Neural cell (in vitro differentiated cells): Measurements from ENCODE around the gene EEF1A1. TPM values are rescaled to one million over a fixed set of nuclear protein-coding genes. Genes with fewer than 3 reads are reported as not detected.

Source experiments
- H2AFZ ChIP-seq: fragments of 200-600, 300-800 bp; sonication (generic), shearing (Covaris generic); 2 replicates; pipeline ENCODE4 v1.6.0; 2014; ENCODE audit warnings: low read depth, mild to moderate bottlenecking, antibody characterized with exemption, low read length, moderate library complexity
- H3F3A ChIP-seq: fragments of 200-600 bp; shearing (Covaris generic); 2 replicates; pipeline ENCODE4 v1.6.1; 2016; ENCODE audit warnings: mild to moderate bottlenecking, moderate library complexity, mixed read lengths, antibody characterized with exemption, low read length; ENCODE audit not compliant: insufficient read depth, poor library complexity, severe bottlenecking
- H3K27ac ChIP-seq: fragments of 200-600, 300-800 bp; sonication (generic), shearing (Covaris generic); 2 replicates; pipeline ENCODE4 v1.5.1; 2014; ENCODE audit warnings: mild to moderate bottlenecking, low read length, moderate library complexity
- H3K27me3 ChIP-seq: fragments of 300-800, 200-600 bp; sonication (generic), shearing (Covaris generic); 2 replicates; pipeline ENCODE4 v1.6.0; 2014; ENCODE audit warnings: mild to moderate bottlenecking, low read depth, low read length, moderate library complexity; ENCODE audit not compliant: insufficient read depth
- H3K36me3 ChIP-seq: fragments of 300-800, 200-600 bp; sonication (generic), shearing (Covaris generic); 2 replicates; pipeline ENCODE4 v1.5.1; 2014; ENCODE audit warnings: mild to moderate bottlenecking, antibody characterized with exemption, low read length, moderate library complexity; ENCODE audit not compliant: insufficient read depth
- H3K4me2 ChIP-seq: fragments of 300-800, 200-600 bp; sonication (generic), shearing (Covaris generic); 2 replicates; pipeline ENCODE4 v1.6.0; 2014; ENCODE audit warnings: mild to moderate bottlenecking, low read length
- H3K4me3 ChIP-seq: fragments of 300-800, 200-600 bp; sonication (generic), shearing (Covaris generic); 2 replicates; pipeline ENCODE4 v1.5.1; 2014; ENCODE audit warnings: mild to moderate bottlenecking, low read length, moderate library complexity
- H3K79me2 ChIP-seq: fragments of 200-600 bp; shearing (Covaris generic); replicated peaks from 2 replicates; pipeline ENCODE4 v1.6.0; 2014; ENCODE audit warnings: mild to moderate bottlenecking, low read length, moderate library complexity; ENCODE audit not compliant: insufficient read depth
- H3K9ac ChIP-seq: fragments of 300-800, 200-600 bp; sonication (generic), shearing (Covaris generic); 2 replicates; pipeline ENCODE4 v1.6.1; 2016; ENCODE audit warnings: mild to moderate bottlenecking, low read length, mixed read lengths
- H3K9me2 ChIP-seq: fragments of 200-600 bp; shearing (Covaris generic); 2 replicates; pipeline ENCODE4 v1.6.1; 2016; ENCODE audit warnings: mild to moderate bottlenecking, low read length, mixed read lengths; ENCODE audit not compliant: insufficient read depth
- H3K9me3 ChIP-seq: fragments of 200-600, 300-800 bp; sonication (generic), shearing (Covaris generic); 2 replicates; pipeline ENCODE4 v1.6.1; 2016; ENCODE audit warnings: mild to moderate bottlenecking, mixed run types, low read length, moderate library complexity, mixed read lengths
- H4K20me1 ChIP-seq: fragments of 200-600 bp; shearing (Covaris generic); 2 replicates; pipeline ENCODE4 v1.6.1; 2016; ENCODE audit warnings: mild to moderate bottlenecking, mixed run types; ENCODE audit not compliant: insufficient read depth
- EP300 ChIP-seq: fragments of 450-650 bp; conservative IDR thresholded peaks from 2 replicates; pipeline ENCODE4 v1.6.1; 2014; ENCODE audit warnings: antibody characterized with exemption, mild to moderate bottlenecking, moderate library complexity; ENCODE audit not compliant: poor library complexity, severe bottlenecking
- EZH2 ChIP-seq: fragments of 200-600, 300-800 bp; shearing (Covaris generic), sonication (generic); IDR thresholded peaks from 2 replicates; pipeline ENCODE4 v1.6.1; 2014; ENCODE audit warnings: antibody characterized with exemption, low read length, borderline replicate concordance, mild to moderate bottlenecking; ENCODE audit not compliant: insufficient read depth, poor library complexity, severe bottlenecking
- MXI1 ChIP-seq: fragments of 450-650 bp; conservative IDR thresholded peaks from 2 replicates; pipeline ENCODE4 v1.6.1; 2014; ENCODE audit warnings: antibody characterized with exemption, mild to moderate bottlenecking; ENCODE audit not compliant: poor library complexity, severe bottlenecking
- POLR2AphosphoS5 ChIP-seq: IDR thresholded peaks from 2 replicates; pipeline ENCODE4 v1.6.1; 2012
- RAD21 ChIP-seq: fragments of 450-650 bp; conservative IDR thresholded peaks from 2 replicates; pipeline ENCODE4 v1.6.1; 2014; ENCODE audit warnings: antibody characterized with exemption, mild to moderate bottlenecking, moderate library complexity
- SMC3 ChIP-seq: fragments of 450-650 bp; conservative IDR thresholded peaks from 2 replicates; pipeline ENCODE4 v1.6.1; 2014; ENCODE audit warnings: antibody characterized with exemption, mild to moderate bottlenecking, moderate library complexity; ENCODE audit not compliant: poor library complexity
- TAF1 ChIP-seq: IDR thresholded peaks from 2 replicates; pipeline ENCODE4 v1.6.1; 2012; ENCODE audit warnings: low read depth
- polyA plus RNA-seq: library from polyadenylated mRNA; depleted of rRNA; stranded (reverse); fragments of >200 nt; gene quantifications from 2 replicates; pipeline ENCODE4 v1.2.3, GENCODE V29; 2014
- TF ChIP-seq, protein P1 (sequence below): fragments of 450-650 bp; IDR thresholded peaks from 2 replicates; pipeline ENCODE4 v1.5.1; 2014; ENCODE audit warnings: antibody characterized with exemption, mild to moderate bottlenecking, moderate library complexity; ENCODE audit not compliant: poor library complexity, severe bottlenecking
- TF ChIP-seq, protein P2 (sequence below): IDR thresholded peaks from 2 replicates; pipeline ENCODE4 v1.6.1; 2012; ENCODE audit warnings: borderline replicate concordance

Gene EEF1A1
- polyA plus RNA-seq, 1 donor from 2014 or later, result 10,705 TPM

DNA sequence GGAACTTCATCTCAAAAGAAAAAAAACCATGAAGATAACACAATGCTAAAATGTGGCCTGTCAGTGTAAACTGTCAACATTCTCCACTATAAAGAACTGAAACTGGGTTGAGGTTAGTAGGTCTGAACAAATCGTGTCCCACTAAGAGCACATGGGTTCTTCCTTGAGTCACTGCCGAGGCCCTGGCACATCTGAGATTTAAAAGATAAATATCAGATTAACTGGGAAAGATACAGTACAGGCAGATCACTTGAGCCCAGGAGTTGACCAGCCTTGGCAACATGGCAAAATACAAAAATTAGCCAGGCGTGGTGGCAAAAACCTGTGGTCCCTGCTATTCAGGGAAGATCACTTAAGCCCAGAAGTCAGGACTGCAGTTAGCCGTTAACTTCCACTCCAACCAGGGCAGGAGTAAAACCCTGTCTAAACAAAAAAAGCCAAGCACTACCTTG is 5.6 kb downstream of the EEF1A1 start:
- TF ChIP-seq EZH2, result no peak
- TF ChIP-seq, protein P1, sequence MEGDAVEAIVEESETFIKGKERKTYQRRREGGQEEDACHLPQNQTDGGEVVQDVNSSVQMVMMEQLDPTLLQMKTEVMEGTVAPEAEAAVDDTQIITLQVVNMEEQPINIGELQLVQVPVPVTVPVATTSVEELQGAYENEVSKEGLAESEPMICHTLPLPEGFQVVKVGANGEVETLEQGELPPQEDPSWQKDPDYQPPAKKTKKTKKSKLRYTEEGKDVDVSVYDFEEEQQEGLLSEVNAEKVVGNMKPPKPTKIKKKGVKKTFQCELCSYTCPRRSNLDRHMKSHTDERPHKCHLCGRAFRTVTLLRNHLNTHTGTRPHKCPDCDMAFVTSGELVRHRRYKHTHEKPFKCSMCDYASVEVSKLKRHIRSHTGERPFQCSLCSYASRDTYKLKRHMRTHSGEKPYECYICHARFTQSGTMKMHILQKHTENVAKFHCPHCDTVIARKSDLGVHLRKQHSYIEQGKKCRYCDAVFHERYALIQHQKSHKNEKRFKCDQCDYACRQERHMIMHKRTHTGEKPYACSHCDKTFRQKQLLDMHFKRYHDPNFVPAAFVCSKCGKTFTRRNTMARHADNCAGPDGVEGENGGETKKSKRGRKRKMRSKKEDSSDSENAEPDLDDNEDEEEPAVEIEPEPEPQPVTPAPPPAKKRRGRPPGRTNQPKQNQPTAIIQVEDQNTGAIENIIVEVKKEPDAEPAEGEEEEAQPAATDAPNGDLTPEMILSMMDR, result no peak
- no peak for TF ChIP-seq SMC3
- no peak for TF ChIP-seq RAD21
- no peak for TF ChIP-seq MXI1
- no peak for TF ChIP-seq EP300
- TF ChIP-seq, protein P2, sequence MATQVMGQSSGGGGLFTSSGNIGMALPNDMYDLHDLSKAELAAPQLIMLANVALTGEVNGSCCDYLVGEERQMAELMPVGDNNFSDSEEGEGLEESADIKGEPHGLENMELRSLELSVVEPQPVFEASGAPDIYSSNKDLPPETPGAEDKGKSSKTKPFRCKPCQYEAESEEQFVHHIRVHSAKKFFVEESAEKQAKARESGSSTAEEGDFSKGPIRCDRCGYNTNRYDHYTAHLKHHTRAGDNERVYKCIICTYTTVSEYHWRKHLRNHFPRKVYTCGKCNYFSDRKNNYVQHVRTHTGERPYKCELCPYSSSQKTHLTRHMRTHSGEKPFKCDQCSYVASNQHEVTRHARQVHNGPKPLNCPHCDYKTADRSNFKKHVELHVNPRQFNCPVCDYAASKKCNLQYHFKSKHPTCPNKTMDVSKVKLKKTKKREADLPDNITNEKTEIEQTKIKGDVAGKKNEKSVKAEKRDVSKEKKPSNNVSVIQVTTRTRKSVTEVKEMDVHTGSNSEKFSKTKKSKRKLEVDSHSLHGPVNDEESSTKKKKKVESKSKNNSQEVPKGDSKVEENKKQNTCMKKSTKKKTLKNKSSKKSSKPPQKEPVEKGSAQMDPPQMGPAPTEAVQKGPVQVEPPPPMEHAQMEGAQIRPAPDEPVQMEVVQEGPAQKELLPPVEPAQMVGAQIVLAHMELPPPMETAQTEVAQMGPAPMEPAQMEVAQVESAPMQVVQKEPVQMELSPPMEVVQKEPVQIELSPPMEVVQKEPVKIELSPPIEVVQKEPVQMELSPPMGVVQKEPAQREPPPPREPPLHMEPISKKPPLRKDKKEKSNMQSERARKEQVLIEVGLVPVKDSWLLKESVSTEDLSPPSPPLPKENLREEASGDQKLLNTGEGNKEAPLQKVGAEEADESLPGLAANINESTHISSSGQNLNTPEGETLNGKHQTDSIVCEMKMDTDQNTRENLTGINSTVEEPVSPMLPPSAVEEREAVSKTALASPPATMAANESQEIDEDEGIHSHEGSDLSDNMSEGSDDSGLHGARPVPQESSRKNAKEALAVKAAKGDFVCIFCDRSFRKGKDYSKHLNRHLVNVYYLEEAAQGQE, result no peak
- TF ChIP-seq POLR2AphosphoS5, result no peak
- no peak for TF ChIP-seq TAF1
- Histone ChIP-seq H3K9ac (peak overlapping the region; percentile 7), H3K4me3 (peak overlapping the region; percentile 30), H2AFZ (no peak overlapping the region), H3F3A (no peaks in the 10 kb centered on the region), H3K9me3 (no peaks in the 10 kb centered on the region), H3K36me3 (no peaks in the 10 kb centered on the region), H3K27me3 (no peaks in the 10 kb centered on the region), H3K9me2 (no peaks in the 10 kb centered on the region), H3K79me2 (peaks cover 13% of the 10 kb centered on the region), H3K4me2 (no peak overlapping the region), H3K27ac (no peak overlapping the region), H4K20me1 (peaks cover 24% of the 10 kb centered on the region)

DNA sequence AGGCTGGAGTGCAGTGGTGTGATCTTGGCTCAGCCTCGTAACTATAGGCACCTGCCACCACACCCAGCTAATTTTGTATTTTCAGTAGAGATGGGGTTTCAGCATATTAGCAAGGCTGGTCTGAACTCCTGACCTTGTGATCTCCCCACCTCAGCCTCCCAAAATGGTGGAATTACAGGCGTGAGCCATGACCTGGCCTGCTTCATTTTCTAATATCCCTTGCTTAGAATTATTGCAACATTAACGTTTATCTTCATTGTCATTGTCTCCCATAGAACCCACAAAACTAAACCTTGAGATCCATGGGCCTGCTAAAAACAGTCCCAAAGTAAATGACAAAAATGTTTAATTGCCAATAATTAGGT is 6.1 kb downstream of the EEF1A1 start:
- Histone ChIP-seq H3K9me3 (no peaks in the 10 kb centered on the region), H3K4me3 (peak overlapping the region; percentile 30), H3K27ac (no peak overlapping the region), H4K20me1 (peaks cover 24% of the 10 kb centered on the region), H3K9ac (no peak overlapping the region), H3K36me3 (no peaks in the 10 kb centered on the region), H3K4me2 (no peak overlapping the region), H3K27me3 (no peaks in the 10 kb centered on the region), H3K79me2 (peaks cover 8% of the 10 kb centered on the region), H3K9me2 (no peaks in the 10 kb centered on the region), H3F3A (no peaks in the 10 kb centered on the region), H2AFZ (no peak overlapping the region)
- TF ChIP-seq, protein P2, result no peak
- TF ChIP-seq, protein P1, result no peak
- TF ChIP-seq SMC3 (no peak), EP300 (no peak), MXI1 (no peak), EZH2 (no peak), RAD21 (no peak), POLR2AphosphoS5 (no peak), TAF1 (no peak)
